ENCODE measurements around the gene SLBP. TPM values are rescaled to one million over a fixed set of nuclear protein-coding genes. Genes with fewer than 3 reads are reported as not detected.

SLBP gene
- total RNA-seq, 2 donors from 2014 or later = 46.7 to 84.5 TPM

- WGBS = 83% methylated on average over 3 of the region's 6 CpGs
- Histone ChIP-seq H3K9me3 (no peaks in the 10 kb centered on the region), H3K4me3 (no peak overlapping the region), H3K27me3 (replicated peaks; ENCODE audit: insufficient read depth) (peaks cover 4% of the 10 kb centered on the region), H3K36me3 (no peaks in the 10 kb centered on the region), H3K27ac (no peak overlapping the region), H3K4me1 (replicated peaks) (peaks cover 5% of the 10 kb centered on the region)
- intact Hi-C loops (cut with DNase I) = no loop called here
- DNase-seq (ENCODE audit: low spot score) = no peak
- TF ChIP-seq, protein P1, sequence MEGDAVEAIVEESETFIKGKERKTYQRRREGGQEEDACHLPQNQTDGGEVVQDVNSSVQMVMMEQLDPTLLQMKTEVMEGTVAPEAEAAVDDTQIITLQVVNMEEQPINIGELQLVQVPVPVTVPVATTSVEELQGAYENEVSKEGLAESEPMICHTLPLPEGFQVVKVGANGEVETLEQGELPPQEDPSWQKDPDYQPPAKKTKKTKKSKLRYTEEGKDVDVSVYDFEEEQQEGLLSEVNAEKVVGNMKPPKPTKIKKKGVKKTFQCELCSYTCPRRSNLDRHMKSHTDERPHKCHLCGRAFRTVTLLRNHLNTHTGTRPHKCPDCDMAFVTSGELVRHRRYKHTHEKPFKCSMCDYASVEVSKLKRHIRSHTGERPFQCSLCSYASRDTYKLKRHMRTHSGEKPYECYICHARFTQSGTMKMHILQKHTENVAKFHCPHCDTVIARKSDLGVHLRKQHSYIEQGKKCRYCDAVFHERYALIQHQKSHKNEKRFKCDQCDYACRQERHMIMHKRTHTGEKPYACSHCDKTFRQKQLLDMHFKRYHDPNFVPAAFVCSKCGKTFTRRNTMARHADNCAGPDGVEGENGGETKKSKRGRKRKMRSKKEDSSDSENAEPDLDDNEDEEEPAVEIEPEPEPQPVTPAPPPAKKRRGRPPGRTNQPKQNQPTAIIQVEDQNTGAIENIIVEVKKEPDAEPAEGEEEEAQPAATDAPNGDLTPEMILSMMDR (IDR thresholded peaks at IDR 0.05) = no peak
- TF ChIP-seq POLR2A (IDR thresholded peaks at IDR 0.05) = no peak
- no peak for TF ChIP-seq POLR2AphosphoS5 (IDR thresholded peaks at IDR 0.05)
Observed at GRCh38 chr4:1743975-1744374, 31.9 kb upstream of the SLBP start.

- Histone ChIP-seq H3K27ac (no peak overlapping the region), H3K27me3 (replicated peaks; ENCODE audit: insufficient read depth) (peaks cover 4% of the 10 kb centered on the region), H3K9me3 (no peaks in the 10 kb centered on the region), H3K36me3 (no peaks in the 10 kb centered on the region), H3K4me3 (no peak overlapping the region), H3K4me1 (replicated peaks) (peaks cover 4% of the 10 kb centered on the region)
- no peak for DNase-seq (ENCODE audit: low spot score)
- intact Hi-C loops (cut with DNase I) = no loop called here
- WGBS = 81% methylated on average over 12 of the region's 12 CpGs
- no peak for TF ChIP-seq POLR2AphosphoS5 (IDR thresholded peaks at IDR 0.05)
- no peak for TF ChIP-seq POLR2A (IDR thresholded peaks at IDR 0.05)
- TF ChIP-seq, protein P1 (IDR thresholded peaks at IDR 0.05) = no peak
Observed at GRCh38 chr4:1743551-1743950, 31.4 kb upstream of the SLBP start.

DNA sequence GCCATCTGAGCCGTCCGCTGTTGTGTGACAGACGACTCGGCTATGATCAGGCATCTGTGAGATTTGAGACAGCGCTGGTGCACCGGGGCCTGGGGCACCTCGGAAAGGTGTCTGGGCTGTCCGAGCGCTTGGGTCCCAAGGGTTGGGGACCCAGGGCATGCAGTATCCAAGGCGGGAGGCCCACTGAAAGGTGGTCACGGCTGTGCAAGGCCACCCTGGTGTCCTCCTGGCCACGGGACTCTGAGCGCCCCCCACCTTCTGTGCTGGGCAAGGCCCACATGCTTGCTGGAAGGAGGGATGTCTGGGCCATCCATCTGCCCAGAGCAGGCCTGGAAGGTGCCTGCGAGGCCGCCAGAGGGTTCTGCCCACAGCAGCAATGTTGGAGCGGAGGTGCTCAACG is 29.1 kb upstream of the SLBP start:
- no peak for TF ChIP-seq POLR2AphosphoS5 (IDR thresholded peaks at IDR 0.05)
- TF ChIP-seq POLR2A (IDR thresholded peaks at IDR 0.05) = no peak
- TF ChIP-seq, protein P1 (IDR thresholded peaks at IDR 0.05) = no peak
- no peak for DNase-seq (ENCODE audit: low spot score)
- no peak overlapping the region for H3K4me3 ChIP-seq
- no peak overlapping the region for H3K27ac ChIP-seq
- H3K9me3 ChIP-seq = no peaks in the 10 kb centered on the region
- H3K27me3 ChIP-seq (replicated peaks; ENCODE audit: insufficient read depth) = no peaks in the 10 kb centered on the region
- no peaks in the 10 kb centered on the region for H3K4me1 ChIP-seq (replicated peaks)
- 91% methylated on average over 17 of the region's 17 CpGs for WGBS
- no peaks in the 10 kb centered on the region for H3K36me3 ChIP-seq
- intact Hi-C loops (cut with DNase I) = no loop called here

DNA sequence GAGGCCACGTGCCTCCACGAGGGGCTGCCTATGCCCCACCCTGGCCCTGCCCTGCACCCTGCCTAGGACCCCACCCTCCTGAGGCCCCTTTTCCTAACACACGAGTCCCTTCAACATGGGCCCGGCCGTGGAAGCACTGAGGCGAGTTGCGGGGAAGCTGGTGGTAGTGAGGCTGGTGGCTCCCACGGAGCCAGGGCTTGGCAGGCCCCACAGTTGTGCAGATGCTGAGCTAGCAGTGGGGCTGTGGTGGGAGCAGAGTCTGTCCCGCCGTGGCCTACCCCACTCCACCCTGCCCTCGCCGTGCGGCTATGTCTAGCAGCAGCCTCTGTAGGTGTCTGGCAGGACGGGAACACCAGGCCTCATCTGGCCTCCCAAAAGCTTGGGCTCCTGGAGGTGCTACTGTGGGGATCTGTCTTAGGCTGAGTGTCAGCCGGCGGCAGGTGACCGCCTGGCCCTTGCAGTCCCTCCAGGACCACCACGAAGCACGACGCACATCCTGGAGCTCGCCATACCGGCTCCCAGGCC is 28.0 kb upstream of the SLBP start:
- no peak overlapping the region for H3K4me3 ChIP-seq
- H3K36me3 ChIP-seq = no peaks in the 10 kb centered on the region
- intact Hi-C loops (cut with DNase I) = no loop called here
- DNase-seq (ENCODE audit: low spot score) = no peak
- 95% methylated on average over 22 of the region's 22 CpGs for WGBS
- H3K4me1 ChIP-seq (replicated peaks) = no peaks in the 10 kb centered on the region
- H3K9me3 ChIP-seq = no peaks in the 10 kb centered on the region
- H3K27ac ChIP-seq = no peak overlapping the region
- TF ChIP-seq, protein P1 (IDR thresholded peaks at IDR 0.05) = no peak
- TF ChIP-seq POLR2A (IDR thresholded peaks at IDR 0.05) (no peak), POLR2AphosphoS5 (IDR thresholded peaks at IDR 0.05) (no peak)
- H3K27me3 ChIP-seq (replicated peaks; ENCODE audit: insufficient read depth) = no peaks in the 10 kb centered on the region

- no peaks in the 10 kb centered on the region for H3K9me3 ChIP-seq
- no peaks in the 10 kb centered on the region for H3K27me3 ChIP-seq (replicated peaks; ENCODE audit: insufficient read depth)
- over 99% methylated on average over 9 of the region's 9 CpGs for WGBS
- DNase-seq (ENCODE audit: low spot score) = no peak
- no peak overlapping the region for H3K27ac ChIP-seq
- intact Hi-C loops (cut with DNase I) = no loop called here
- H3K4me1 ChIP-seq (replicated peaks) = no peaks in the 10 kb centered on the region
- H3K4me3 ChIP-seq = no peak overlapping the region
- no peak for TF ChIP-seq POLR2A (IDR thresholded peaks at IDR 0.05)
- TF ChIP-seq, protein P1 (IDR thresholded peaks at IDR 0.05) = no peak
- no peak for TF ChIP-seq POLR2AphosphoS5 (IDR thresholded peaks at IDR 0.05)
- no peaks in the 10 kb centered on the region for H3K36me3 ChIP-seq
Observed at GRCh38 chr4:1739358-1739757, 27.2 kb upstream of the SLBP start.
